ENCODE data around the gene SPACA7. TPM values are rescaled to one million over a fixed set of nuclear protein-coding genes. Genes with fewer than 3 reads are reported as not detected.

Gene SPACA7
- total RNA-seq, 3 donors from 2014 or later (not counting 1 experiment from before 2014, with no cell fraction given) = not detected

- Mint-ChIP-seq H3K27ac (no peak overlapping the region), H3K27me3 (ENCODE audit: low read depth in 2 of 2) (peaks cover 0 to 22% of the 10 kb centered on the region in 2 donors), H3K4me3 (no peak overlapping the region), H3K36me3 (no peaks in the 10 kb centered on the region), H3K4me1 (no peaks in the 10 kb centered on the region), H3K9me3 (no peaks in the 10 kb centered on the region)
- Histone ChIP-seq H3K9me3 (ENCODE audit: control insufficient read depth, insufficient read depth, low read length) (no peaks in the 10 kb centered on the region), H3K36me3 (ENCODE audit: control insufficient read depth, insufficient read depth, low read length) (no peaks in the 10 kb centered on the region), H3K27me3 (ENCODE audit: control insufficient read depth, insufficient read depth, low read length) (no peaks in the 10 kb centered on the region), H3K4me1 (ENCODE audit: control insufficient read depth, insufficient read depth, low read length) (no peaks in the 10 kb centered on the region), H3K27ac (ENCODE audit: low read length) (no peak overlapping the region), H3K4me3 (ENCODE audit: low read length) (no peak overlapping the region)
- intact Hi-C loops (cut with micrococcal nuclease) = no loop called here
- ATAC-seq (no peak), DNase-seq (peak in 1 of 2 donors; percentile 7)
- WGBS (ENCODE audit: insufficient coverage) = 86% methylated on average over 17 of the region's 17 CpGs
- TF ChIP-seq CTCF (IDR thresholded peaks at IDR 0.05) = no peak
These were observed 79.4 kb downstream of the SPACA7 start for GRCh38 chr13:112455476-112456059.

- ATAC-seq (no peak), DNase-seq (peak in 1 of 2 donors; percentile 3)
- no peaks in the 10 kb centered on the region for H3K9me3 Mint-ChIP-seq
These were observed 80.2 kb downstream of the SPACA7 start for GRCh38 chr13:112456138-112457056.

GRCh38 chr13:112457081-112457480 is 80.9 kb downstream of the SPACA7 start:
- Histone ChIP-seq H3K4me3 (ENCODE audit: low read length) (no peak overlapping the region), H3K27ac (ENCODE audit: low read length) (no peak overlapping the region), H3K4me1 (ENCODE audit: control insufficient read depth, insufficient read depth, low read length) (no peaks in the 10 kb centered on the region), H3K27me3 (ENCODE audit: control insufficient read depth, insufficient read depth, low read length) (no peaks in the 10 kb centered on the region), H3K36me3 (ENCODE audit: control insufficient read depth, insufficient read depth, low read length) (no peaks in the 10 kb centered on the region), H3K9me3 (ENCODE audit: control insufficient read depth, insufficient read depth, low read length) (no peaks in the 10 kb centered on the region)
- 90% methylated on average over 9 of the region's 9 CpGs for WGBS (ENCODE audit: insufficient coverage)
- ATAC-seq (no peak), DNase-seq (no peak)
- TF ChIP-seq CTCF (IDR thresholded peaks at IDR 0.05) = no peak
- Mint-ChIP-seq H3K27me3 (ENCODE audit: low read depth in 2 of 2) (peaks cover 2 to 27% of the 10 kb centered on the region in 2 donors), H3K4me3 (no peak overlapping the region), H3K27ac (no peak overlapping the region), H3K9me3 (no peaks in the 10 kb centered on the region), H3K36me3 (no peaks in the 10 kb centered on the region), H3K4me1 (no peaks in the 10 kb centered on the region)
- intact Hi-C loops (cut with micrococcal nuclease) = no loop called here

More at GRCh38 chr13:112456138-112457056, 80.2 kb downstream of the SPACA7 start:
- no peaks in the 10 kb centered on the region for H3K9me3 ChIP-seq (ENCODE audit: control insufficient read depth, insufficient read depth, low read length)
- Mint-ChIP-seq H3K27ac (no peak overlapping the region), H3K4me3 (no peak overlapping the region), H3K27me3 (ENCODE audit: low read depth in 2 of 2) (peaks cover 0 to 22% of the 10 kb centered on the region in 2 donors), H3K4me1 (no peaks in the 10 kb centered on the region), H3K36me3 (no peaks in the 10 kb centered on the region)
- WGBS (ENCODE audit: insufficient coverage) = 85% methylated on average over 22 of the region's 22 CpGs
- no peak for TF ChIP-seq CTCF (IDR thresholded peaks at IDR 0.05)
- no peaks in the 10 kb centered on the region for H3K4me1 ChIP-seq (ENCODE audit: control insufficient read depth, insufficient read depth, low read length)
- intact Hi-C loops (cut with micrococcal nuclease) = no loop called here
- H3K4me3 ChIP-seq (ENCODE audit: low read length) = no peak overlapping the region
- H3K36me3 ChIP-seq (ENCODE audit: control insufficient read depth, insufficient read depth, low read length) = no peaks in the 10 kb centered on the region
- no peak overlapping the region for H3K27ac ChIP-seq (ENCODE audit: low read length)
- H3K27me3 ChIP-seq (ENCODE audit: control insufficient read depth, insufficient read depth, low read length) = no peaks in the 10 kb centered on the region
